WI38 (cell line): Measurements from ENCODE around the gene DGKA.

Source experiments
- H3K4me3 ChIP-seq: 2 replicates; pipeline ENCODE4 v1.5.1; 2011; ENCODE audit warnings: low read depth, mild to moderate bottlenecking, control low read depth, low read length
- TF ChIP-seq, protein P1 (sequence below): IDR thresholded peaks from 2 replicates; pipeline ENCODE4 v1.5.1; 2012; ENCODE audit warnings: low read depth, mild to moderate bottlenecking, control low read depth, low read length

The DGKA gene

DNA sequence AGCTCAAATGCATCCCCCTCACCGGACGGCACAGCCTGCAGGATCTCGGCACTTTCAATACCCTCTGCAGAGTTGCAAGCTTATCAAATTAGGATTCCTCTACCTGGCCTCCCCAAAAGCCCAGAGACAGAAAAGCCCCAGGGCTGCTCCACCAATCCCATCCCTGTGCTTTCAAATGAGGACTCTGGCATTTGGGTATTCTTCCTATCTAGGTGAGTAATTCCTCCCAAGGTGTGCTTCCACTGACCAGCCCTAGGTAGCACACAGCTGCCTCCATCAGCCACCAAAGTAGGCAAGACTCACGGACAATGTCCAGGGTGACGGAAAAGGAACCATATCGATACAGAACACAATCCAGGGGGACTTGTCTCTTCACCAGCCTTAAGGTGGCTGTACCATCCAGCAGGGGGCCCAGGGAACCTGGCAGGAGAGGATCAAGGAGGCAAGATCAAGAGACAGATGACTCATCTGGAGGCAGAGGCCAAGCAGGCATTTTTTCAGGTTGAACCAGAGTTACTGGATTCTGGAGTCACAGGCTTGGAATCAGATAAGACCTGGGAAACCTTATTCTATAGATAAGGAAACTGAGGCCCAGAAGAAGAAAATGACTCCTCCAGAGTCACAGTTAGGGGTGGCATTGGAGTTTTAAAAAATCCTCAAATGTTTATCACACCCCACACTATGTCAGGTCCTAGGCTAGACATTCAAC, 25.0 kb downstream of the DGKA start:
- TF ChIP-seq, protein P1, sequence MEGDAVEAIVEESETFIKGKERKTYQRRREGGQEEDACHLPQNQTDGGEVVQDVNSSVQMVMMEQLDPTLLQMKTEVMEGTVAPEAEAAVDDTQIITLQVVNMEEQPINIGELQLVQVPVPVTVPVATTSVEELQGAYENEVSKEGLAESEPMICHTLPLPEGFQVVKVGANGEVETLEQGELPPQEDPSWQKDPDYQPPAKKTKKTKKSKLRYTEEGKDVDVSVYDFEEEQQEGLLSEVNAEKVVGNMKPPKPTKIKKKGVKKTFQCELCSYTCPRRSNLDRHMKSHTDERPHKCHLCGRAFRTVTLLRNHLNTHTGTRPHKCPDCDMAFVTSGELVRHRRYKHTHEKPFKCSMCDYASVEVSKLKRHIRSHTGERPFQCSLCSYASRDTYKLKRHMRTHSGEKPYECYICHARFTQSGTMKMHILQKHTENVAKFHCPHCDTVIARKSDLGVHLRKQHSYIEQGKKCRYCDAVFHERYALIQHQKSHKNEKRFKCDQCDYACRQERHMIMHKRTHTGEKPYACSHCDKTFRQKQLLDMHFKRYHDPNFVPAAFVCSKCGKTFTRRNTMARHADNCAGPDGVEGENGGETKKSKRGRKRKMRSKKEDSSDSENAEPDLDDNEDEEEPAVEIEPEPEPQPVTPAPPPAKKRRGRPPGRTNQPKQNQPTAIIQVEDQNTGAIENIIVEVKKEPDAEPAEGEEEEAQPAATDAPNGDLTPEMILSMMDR, result peak; percentile 50
- no peak overlapping the region for H3K4me3 ChIP-seq

DNA sequence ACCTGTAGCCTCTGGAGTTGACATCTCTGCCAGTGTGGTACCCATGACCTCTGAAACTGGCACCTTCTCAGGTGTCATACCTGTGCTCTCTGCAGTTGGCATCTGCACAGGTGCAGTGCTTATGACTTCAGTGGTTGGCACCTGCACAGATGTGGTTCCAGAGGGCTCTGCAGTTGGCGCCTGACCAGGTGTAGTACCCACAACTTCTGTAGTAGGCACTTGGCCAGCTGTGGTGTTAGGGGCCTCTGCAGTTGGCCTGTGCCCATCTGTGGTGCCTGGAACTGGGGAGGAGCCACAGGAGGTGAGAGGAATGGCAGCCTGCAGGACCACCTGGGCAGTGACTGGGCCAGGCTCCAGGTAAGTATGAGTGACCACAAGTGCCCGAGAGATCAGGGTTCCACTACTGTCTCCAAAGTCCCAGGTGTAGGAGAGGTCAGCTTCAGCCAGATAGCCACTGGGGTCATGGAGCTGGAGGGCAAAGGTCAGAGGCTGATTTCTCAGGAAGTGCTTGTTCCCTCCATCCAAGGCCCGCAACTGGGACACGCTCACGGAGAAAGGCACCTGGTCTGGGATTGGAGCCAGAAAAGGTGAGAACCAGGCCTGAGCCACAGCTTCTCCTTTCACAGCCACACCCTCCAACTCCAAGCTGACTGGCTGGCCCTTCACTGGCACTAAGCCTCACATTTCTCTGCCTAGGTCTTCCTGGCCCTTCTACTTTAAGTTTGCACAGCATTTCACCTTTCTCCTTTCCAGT, 26.3 kb downstream of the DGKA start:
- no peak overlapping the region for H3K4me3 ChIP-seq
- TF ChIP-seq, protein P1, result no peak

DNA sequence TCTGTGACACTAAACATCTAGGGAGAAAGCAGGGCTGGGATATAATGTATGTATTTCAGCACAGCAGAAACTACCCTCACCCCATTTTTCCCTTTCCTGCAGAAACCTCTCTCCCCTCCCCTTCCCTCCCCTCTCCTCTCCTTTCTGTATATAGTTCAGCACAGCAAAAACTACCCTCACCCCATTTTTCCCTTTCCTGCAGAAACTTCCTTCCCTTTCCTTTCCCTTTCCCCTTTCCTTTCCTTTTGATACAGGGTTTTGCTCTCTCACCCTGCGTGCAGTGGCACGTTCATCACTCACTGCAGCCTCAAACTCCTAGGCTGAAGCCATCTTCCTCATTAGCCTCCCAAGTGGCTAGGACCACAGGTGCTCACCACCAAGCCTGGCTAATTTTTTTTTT, 32.8 kb downstream of the DGKA start:
- TF ChIP-seq, protein P1, result no peak

DNA sequence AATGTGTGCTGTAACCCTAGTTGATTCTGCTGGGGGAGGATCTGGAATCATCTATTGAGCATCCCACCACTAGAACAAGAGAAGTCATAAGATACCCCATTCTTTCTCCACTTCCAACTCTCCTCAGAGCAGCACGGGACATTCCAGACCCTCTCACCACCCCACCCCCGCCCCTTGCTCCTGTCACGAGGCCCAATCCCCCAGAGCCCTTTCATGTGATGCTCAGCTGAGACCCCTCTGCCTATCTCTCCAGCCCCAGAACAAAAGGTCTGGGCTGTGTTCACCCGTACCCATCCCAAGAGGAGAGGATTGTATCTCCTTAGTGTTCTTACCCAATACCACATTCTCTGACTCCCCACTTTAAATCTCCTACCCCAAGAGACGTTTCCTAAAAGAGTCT, 34.3 kb downstream of the DGKA start:
- H3K4me3 ChIP-seq, result no peak overlapping the region
- TF ChIP-seq, protein P1, result no peak

More for the DNA sequence above, 32.8 kb downstream of the DGKA start:
- H3K4me3 ChIP-seq, result no peak overlapping the region

DNA sequence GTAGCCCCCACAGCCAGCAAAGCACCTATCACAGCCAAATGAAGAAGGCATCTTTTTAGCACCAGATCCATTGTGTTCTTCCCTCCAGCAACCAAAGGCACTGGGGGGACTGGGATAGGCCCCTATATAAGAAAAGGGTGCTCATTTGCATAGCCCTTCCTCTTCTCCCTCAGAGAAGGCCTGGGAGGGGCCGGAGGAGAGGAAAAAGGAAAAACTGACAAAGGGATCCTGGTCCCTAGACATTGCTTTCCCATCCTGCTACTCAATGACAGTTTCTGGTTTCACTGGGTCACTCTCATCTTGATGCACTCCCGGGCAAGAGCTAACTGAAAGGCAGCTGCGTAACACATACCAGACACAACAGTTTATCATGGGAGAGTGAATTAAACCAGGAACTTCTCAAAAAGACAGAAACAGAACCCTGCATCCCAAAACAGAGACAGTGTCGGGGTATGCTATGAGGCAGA, 35.0 kb downstream of the DGKA start, which contains the start of gene PMEL:
Gene PMEL, minus strand, starts transcription at position 102 of the 467 bp plus-strand sequence. Its CDS starts 31 bp downstream, at position 71.
- TF ChIP-seq, protein P1, result no peak
- H3K4me3 ChIP-seq, result peak within 1 kb of the TSS; percentile 68

DNA sequence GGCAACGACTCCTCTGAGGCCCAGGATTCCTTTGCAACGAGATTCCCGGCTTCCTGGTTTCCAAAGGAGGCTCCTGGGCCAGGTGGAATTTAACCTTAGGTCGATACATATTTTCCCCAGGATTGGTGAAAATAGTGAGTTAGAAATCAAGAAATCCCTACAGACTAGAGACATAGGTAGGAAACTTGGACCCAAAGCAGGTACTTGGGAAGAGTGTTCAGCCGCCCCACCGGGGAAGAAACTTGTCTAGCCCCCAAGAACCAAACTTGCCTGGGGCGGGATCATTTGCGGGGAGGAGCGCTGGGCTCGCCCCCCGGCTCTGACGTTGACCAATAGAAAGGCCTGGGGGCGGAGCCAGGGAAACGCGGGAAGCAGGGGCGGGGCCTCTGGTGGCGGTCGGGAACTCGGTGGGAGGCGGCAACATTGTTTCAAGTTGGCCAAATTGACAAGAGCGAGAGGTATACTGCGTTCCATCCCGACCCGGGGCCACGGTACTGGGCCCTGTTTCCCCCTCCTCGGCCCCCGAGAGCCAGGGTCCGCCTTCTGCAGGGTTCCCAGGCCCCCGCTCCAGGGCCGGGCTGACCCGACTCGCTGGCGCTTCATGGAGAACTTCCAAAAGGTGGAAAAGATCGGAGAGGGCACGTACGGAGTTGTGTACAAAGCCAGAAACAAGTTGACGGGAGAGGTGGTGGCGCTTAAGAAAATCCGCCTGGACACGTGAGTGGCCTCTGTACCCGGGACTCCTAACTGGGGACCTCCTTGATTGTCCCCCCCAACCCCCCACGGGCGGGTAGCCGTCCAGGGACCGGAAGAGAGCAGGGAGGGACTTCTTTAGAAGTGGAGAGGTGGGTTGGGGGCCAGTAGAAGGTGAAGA, 35.7 kb downstream of the DGKA start, which contains the start of gene CDK2:
Gene CDK2, plus strand, starts transcription at position 423 of the 874 bp plus-strand sequence. Its CDS starts 179 bp downstream, at position 602.
- TF ChIP-seq, protein P1, result no peak
- H3K4me3 ChIP-seq, result peak within 1 kb of the TSS; percentile 68
